Medulla oblongata (tissue), 1 donor: Measurements from ENCODE around the gene ST6GAL1.
"Not testable (repeated sequence)": the region's sequence is repeated elsewhere in the genome, so short reads cannot be mapped to it uniquely, and the experiment has no call there.

Experiments
- DNase-seq: peaks from one replicate; pipeline ENCODE4 v3.0.0-alpha.2; 2015; ENCODE audit errors: extremely low spot score

Gene ST6GAL1

GRCh38 chr3:186994000-186994955 is 64.0 kb downstream of the ST6GAL1 start:
- DNase-seq = no peak

GRCh38 chr3:186996356-186996755 is 66.0 kb downstream of the ST6GAL1 start:
- DNase-seq = no peak

GRCh38 chr3:186997061-186997460 is 66.7 kb downstream of the ST6GAL1 start:
- DNase-seq = no peak

GRCh38 chr3:186997473-186997939 is 67.2 kb downstream of the ST6GAL1 start:
- peak; percentile 33 for DNase-seq

GRCh38 chr3:186998937-186999368 is 68.6 kb downstream of the ST6GAL1 start:
- DNase-seq = no peak

- peak; percentile 71 for DNase-seq
Measured at GRCh38 chr3:187000711-187001151, 70.4 kb downstream of the ST6GAL1 start.

- no peak for DNase-seq
Measured at GRCh38 chr3:187002915-187003314, 72.6 kb downstream of the ST6GAL1 start.

GRCh38 chr3:187005827-187006481 is 75.6 kb downstream of the ST6GAL1 start:
- no peak for DNase-seq

- no peak for DNase-seq
Measured at GRCh38 chr3:187006864-187007630, 76.7 kb downstream of the ST6GAL1 start.

GRCh38 chr3:187010382-187010781 is 80.1 kb downstream of the ST6GAL1 start:
- not testable (repeated sequence) for DNase-seq

GRCh38 chr3:187011915-187012314 is 81.6 kb downstream of the ST6GAL1 start:
- peak; percentile 85 for DNase-seq

- DNase-seq = peak; percentile 56
Measured at GRCh38 chr3:187012609-187013051, 82.3 kb downstream of the ST6GAL1 start.

GRCh38 chr3:187013159-187013716 is 82.9 kb downstream of the ST6GAL1 start:
- no peak for DNase-seq

- no peak for DNase-seq
Measured at GRCh38 chr3:187014417-187014864, 84.1 kb downstream of the ST6GAL1 start.

- DNase-seq = no peak
Measured at GRCh38 chr3:187015903-187016638, 85.7 kb downstream of the ST6GAL1 start.

- DNase-seq = no peak
Measured at GRCh38 chr3:187016639-187017345, 86.5 kb downstream of the ST6GAL1 start.

GRCh38 chr3:187017511-187018230 is 87.3 kb downstream of the ST6GAL1 start:
- no peak for DNase-seq

- DNase-seq = no peak
Measured at GRCh38 chr3:187019542-187020072, 89.3 kb downstream of the ST6GAL1 start.

- DNase-seq = no peak
Measured at GRCh38 chr3:187020376-187020775, 90.0 kb downstream of the ST6GAL1 start.
